ENCODE measurements around the gene SCRN2. TPM values are rescaled to one million over a fixed set of nuclear protein-coding genes. Genes with fewer than 3 reads are reported as not detected.

Gene SCRN2
- total and polyA plus RNA-seq, 2 of the 13 experiments (the other 11 are each of a cell fraction or from before 2014, with no cell fraction given): 21.7 to 29.5 TPM

- Histone ChIP-seq H3K4me3 (replicated peaks in 1 of 3; ENCODE audit: insufficient read depth in 1 of 3, low read depth in 2 of 3, low read length in 3 of 3) (no peak overlapping the region), H3K27ac (ENCODE audit: extremely low read length, insufficient read depth, low read length) (no peak overlapping the region), H3K9me3 (ENCODE audit: low read length) (no peaks in the 10 kb centered on the region), H3K79me2 (ENCODE audit: insufficient read depth, low read length) (no peaks in the 10 kb centered on the region), H3K36me3 (replicated peaks in 1 of 2; ENCODE audit: control insufficient read depth in 1 of 2, insufficient read depth in 2 of 2, low read length in 2 of 2) (no peaks in the 10 kb centered on the region), H3K4me1 (ENCODE audit: insufficient read depth, low read length) (peaks cover 12% of the 10 kb centered on the region), H3K27me3 (ENCODE audit: control insufficient read depth in 1 of 2, insufficient read depth in 2 of 2, low read length in 2 of 2) (peaks cover 19 to 81% of the 10 kb centered on the region in 2 experiments), H3K9ac (ENCODE audit: insufficient read depth, low read depth, low read length) (no peak overlapping the region), H2AFZ (ENCODE audit: low read length) (no peak overlapping the region), H4K20me1 (ENCODE audit: insufficient read depth, low read length) (no peaks in the 10 kb centered on the region), H3K4me2 (ENCODE audit: low read depth, low read length) (no peak overlapping the region)
- DNase-seq (ENCODE audit: low spot score): no peak
- intact Hi-C loops (cut with micrococcal nuclease; ENCODE audit: unreplicated experiment): no loop called here
- in situ Hi-C loops (cut with HindIII; ENCODE audit: extremely low pct_ligation_motif_present, low pct_unique_long_range_greater_than_20kb): no loop called here
- no peak for ATAC-seq
- WGBS (ENCODE audit: low lambda C conversion rate): 68% methylated on average over 32 of the region's 32 CpGs
- POLR2A ChIA-PET: interaction anchor here (2.8 kb wide), 1 partner anchor 43 kb away, joined by 28 read pairs; the partner anchor contains the start of gene SP2
- TF ChIP-seq CBX2 (IDR thresholded peaks at IDR 0.05; ENCODE audit: low read depth, low read length): peak; percentile 67; the same call in 1 of the 2 replicates
- no peak for TF ChIP-seq CBX2 (CRISPR knock-in tag; IDR thresholded peaks at IDR 0.05; ENCODE audit: low read depth)
- no peak for TF ChIP-seq TIGD3 (CRISPR knock-in tag; IDR thresholded peaks at IDR 0.05; ENCODE audit: borderline replicate concordance)
- TF ChIP-seq ZNF296 (CRISPR knock-in tag; conservative IDR thresholded peaks at IDR 0.05): no peak
- TF ChIP-seq ZIK1 (CRISPR knock-in tag; IDR thresholded peaks at IDR 0.05; ENCODE audit: borderline replicate concordance, low read depth): no peak
- TF ChIP-seq FOXK2 (IDR thresholded peaks at IDR 0.05): no peak
- TF ChIP-seq HHEX (CRISPR knock-in tag; IDR thresholded peaks at IDR 0.05): no peak
- TF ChIP-seq ZSCAN30 (CRISPR knock-in tag; IDR thresholded peaks at IDR 0.05): no peak
- no peak for TF ChIP-seq ERF (CRISPR knock-in tag; IDR thresholded peaks at IDR 0.05)
- TF ChIP-seq ZFP82 (CRISPR knock-in tag; IDR thresholded peaks at IDR 0.05; ENCODE audit: borderline replicate concordance): no peak
- peak; percentile 58; the same call in 1 of the 2 replicates for TF ChIP-seq RNF2 (conservative IDR thresholded peaks at IDR 0.05; ENCODE audit: low read depth)
- FAIRE-seq: no peak
- CTCF ChIA-PET (ENCODE audit: low intra/inter-chr PET ratio, low total read pairs): no interaction called here
- BruUV-seq (replicated peaks): no TSS peak
Measured at GRCh38 chr17:47852113-47852949, 11.3 kb upstream of the SCRN2 start.

Data from HepG2 (cell line).